A673 (cell line): ENCODE measurements around the gene HSP90AB1.

Experiments
- CTCF ChIP-seq: fragments of 300-800, 200-600 bp; sonication (generic); conservative IDR thresholded peaks from 2 replicates; pipeline ENCODE4 v1.5.1; 2017; ENCODE audit warnings: low read depth, mild to moderate bottlenecking, antibody characterized with exemption, low read length, moderate library complexity, mixed read lengths
- EZH2 ChIP-seq: fragments of 200-600 bp; sonication (generic); IDR thresholded peaks from 2 replicates; pipeline ENCODE4 v1.6.1; 2017; ENCODE audit warnings: borderline replicate concordance, low read depth, mild to moderate bottlenecking, mixed read lengths, antibody characterized with exemption, low read length; ENCODE audit not compliant: poor library complexity, severe bottlenecking

GRCh38 chr6:44275749-44276648 is 29.1 kb downstream of the HSP90AB1 start:
- TF ChIP-seq CTCF: no peak
- no peak for TF ChIP-seq EZH2
